Skeletal muscle tissue (tissue), 4 donors: ENCODE measurements around the gene NUMB. TPM values are rescaled to one million over a fixed set of nuclear protein-coding genes. Genes with fewer than 3 reads are reported as not detected.

ENCODE experiments used
- H3K27ac ChIP-seq: one replicate; pipeline ENCODE4 v1.7.0; 2013; ENCODE audit warnings: mild to moderate bottlenecking, low read depth, low read length, inconsistent platforms
- H3K27me3 ChIP-seq, 3 donors: one replicate each; pipeline ENCODE4 v1.7.0; 2013; ENCODE audit warnings: low read length in 3 of 3; ENCODE audit not compliant: control insufficient read depth in 3 of 3, insufficient read depth in 3 of 3
- H3K36me3 ChIP-seq, 3 donors: one replicate each; pipeline ENCODE4 v1.7.0; 2013; ENCODE audit warnings: low read length in 3 of 3; ENCODE audit not compliant: control insufficient read depth in 3 of 3, insufficient read depth in 3 of 3
- H3K4me1 ChIP-seq, 3 donors: one replicate each; pipeline ENCODE4 v1.7.0; 2013; ENCODE audit warnings: low read length in 3 of 3, mild to moderate bottlenecking in 3 of 3; ENCODE audit not compliant: control insufficient read depth in 3 of 3, insufficient read depth in 3 of 3
- H3K4me3 ChIP-seq, 3 donors: one replicate each; pipeline ENCODE4 v1.7.0; 2013; ENCODE audit warnings: low read length in 3 of 3
- H3K9ac ChIP-seq, 3 donors: one replicate each; pipeline ENCODE4 v1.7.0; 2013; ENCODE audit warnings: low read length in 3 of 3, mild to moderate bottlenecking in 3 of 3, moderate library complexity in 2 of 3, low read depth in 1 of 3
- H3K9me3 ChIP-seq, 3 donors: one replicate each; pipeline ENCODE4 v1.7.0; 2013; ENCODE audit warnings: low read length in 3 of 3; ENCODE audit not compliant: control insufficient read depth in 3 of 3
- total RNA-seq: library from RNA; depleted of rRNA; stranded (reverse); fragments of >200 nt; gene quantifications from one replicate; pipeline ENCODE4 v1.2.3, GENCODE V29; 2014
- donor health status: Osteomylitis.

NUMB gene
- total RNA-seq, 1 donor from 2014 or later, result 17.2 TPM

DNA sequence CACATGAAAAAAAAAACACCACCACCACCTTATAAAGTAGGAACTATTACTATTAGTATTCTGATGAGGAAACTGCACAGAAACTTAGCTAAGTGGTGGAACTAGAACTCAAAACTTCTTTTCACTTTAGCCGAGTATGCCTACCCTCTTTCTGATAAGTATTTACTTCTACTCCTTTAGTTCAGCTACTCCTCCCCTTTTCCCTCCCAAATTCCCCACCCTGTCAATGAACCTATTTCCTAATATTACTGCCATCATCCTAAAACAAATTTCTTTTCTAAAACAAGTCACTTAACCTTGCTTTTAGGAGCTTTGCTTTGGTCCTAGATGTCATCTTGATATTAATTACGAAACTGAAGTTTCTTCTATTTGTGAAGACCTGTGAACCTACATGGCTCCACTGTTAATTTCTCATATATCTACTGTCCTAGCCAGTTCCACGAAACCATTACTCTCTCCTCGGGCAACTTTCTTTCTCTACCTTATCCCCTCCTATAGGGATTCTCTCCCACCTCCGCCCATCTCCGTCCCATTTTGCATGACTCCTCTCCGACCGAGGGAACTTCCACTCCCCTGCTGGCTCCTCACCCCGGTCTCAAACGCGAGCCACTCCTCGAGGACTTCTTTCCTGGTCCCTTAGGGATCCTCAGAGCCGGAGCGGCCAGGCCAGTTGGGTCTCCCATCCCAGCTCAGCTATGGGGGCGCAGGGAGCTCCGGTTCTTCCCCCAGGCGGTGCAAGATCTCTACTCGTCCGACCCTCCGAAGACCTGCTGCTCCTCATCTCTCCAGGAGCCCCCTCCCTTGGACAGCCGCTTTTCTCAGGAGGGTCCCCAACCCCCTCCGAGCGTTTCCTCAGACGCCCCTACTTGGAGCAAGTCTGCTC is 1.1 kb downstream of the NUMB start:
- H3K4me3 ChIP-seq, result peak overlapping the region; percentile 83 to 86 (median 84)
- H3K9me3 ChIP-seq, result no peaks in the 10 kb centered on the region
- H3K36me3 ChIP-seq, result no peaks in the 10 kb centered on the region
- H3K27ac ChIP-seq, result peak overlapping the region; percentile 89
- H3K4me1 ChIP-seq, result peaks cover 20 to 32% (median 24%) of the 10 kb centered on the region in 3 donors
- H3K9ac ChIP-seq, result peak overlapping the region; percentile 83 to 93 (median 86)
- no peaks in the 10 kb centered on the region for H3K27me3 ChIP-seq

GRCh38 chr14:73455294-73455693 is 3.1 kb downstream of the NUMB start:
- Histone ChIP-seq H3K4me1 (peaks cover 4 to 14% (median 12%) of the 10 kb centered on the region in 3 donors), H3K4me3 (no peak overlapping the region), H3K27me3 (no peaks in the 10 kb centered on the region), H3K9me3 (no peaks in the 10 kb centered on the region), H3K36me3 (no peaks in the 10 kb centered on the region), H3K9ac (no peak overlapping the region), H3K27ac (no peak overlapping the region)

DNA sequence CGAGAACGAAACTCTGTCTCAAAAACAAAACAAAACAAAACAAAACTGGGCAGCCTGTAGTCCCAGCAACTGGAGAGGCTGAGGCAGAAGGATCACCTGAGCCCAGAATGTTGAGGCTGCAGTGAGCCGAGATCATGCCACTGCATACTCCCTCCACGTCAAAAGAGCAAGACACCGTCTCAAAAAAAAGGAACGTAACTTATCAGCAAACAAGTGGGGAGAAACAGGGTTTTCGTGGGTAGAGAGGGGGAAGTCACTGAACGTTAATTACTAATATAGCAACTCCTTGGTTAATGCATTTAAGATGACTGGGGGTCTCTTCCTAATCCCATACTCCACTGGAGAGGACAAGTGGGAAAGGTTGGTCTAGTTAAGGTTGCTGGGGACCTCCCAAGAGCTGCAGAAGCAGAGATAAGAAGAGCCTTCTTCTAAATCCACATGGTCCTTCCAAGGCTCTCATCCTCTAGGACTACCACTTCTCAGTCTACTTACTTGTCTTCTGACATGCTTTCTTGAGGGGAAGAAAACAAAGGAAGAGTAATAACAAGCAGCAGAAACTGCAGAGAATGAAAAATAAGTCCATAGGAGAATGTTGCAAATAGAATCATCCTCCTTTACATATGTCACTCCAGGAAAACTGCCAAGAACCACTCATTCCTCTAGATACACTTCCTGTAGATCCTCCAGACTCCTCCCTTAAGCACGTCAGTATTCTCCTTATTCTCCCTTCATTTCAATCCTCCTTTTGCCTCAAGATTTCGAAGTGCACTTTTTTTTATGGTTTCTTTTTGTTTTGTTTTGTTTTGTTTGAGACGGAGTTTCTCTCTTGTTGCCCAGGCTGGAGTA is 5.8 kb downstream of the NUMB start:
- Histone ChIP-seq H3K9ac (no peak overlapping the region), H3K36me3 (no peaks in the 10 kb centered on the region), H3K4me1 (peaks cover 4 to 10% (median 9%) of the 10 kb centered on the region in 3 donors), H3K27me3 (no peaks in the 10 kb centered on the region), H3K27ac (no peak overlapping the region), H3K4me3 (no peak overlapping the region), H3K9me3 (no peaks in the 10 kb centered on the region)

DNA sequence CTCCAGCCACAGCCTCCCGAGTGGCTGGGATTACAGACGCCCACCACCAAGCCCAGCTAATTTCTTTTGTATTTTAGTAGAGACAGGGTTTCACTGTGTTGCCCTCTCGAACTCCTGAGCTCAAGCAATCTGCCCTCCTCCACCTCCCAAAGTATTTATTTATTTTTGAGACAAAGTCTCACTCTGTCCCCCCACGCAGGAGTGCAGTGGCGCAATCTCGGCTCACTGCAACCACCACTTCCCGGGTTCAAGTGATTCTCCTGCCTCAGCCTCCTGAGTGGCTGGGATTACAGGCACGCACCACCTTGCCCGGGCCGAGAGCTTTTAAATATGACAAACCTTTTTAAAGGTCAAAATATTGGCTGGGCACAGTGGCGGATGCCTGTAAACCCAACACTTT is 14.6 kb downstream of the NUMB start:
- H3K36me3 ChIP-seq, result peaks cover 0 to 2% (median 0%) of the 10 kb centered on the region in 3 donors
- no peaks in the 10 kb centered on the region for H3K9me3 ChIP-seq
- no peak overlapping the region for H3K9ac ChIP-seq
- H3K27me3 ChIP-seq, result no peaks in the 10 kb centered on the region
- H3K27ac ChIP-seq, result no peak overlapping the region
- H3K4me3 ChIP-seq, result no peak overlapping the region
- H3K4me1 ChIP-seq, result no peaks in the 10 kb centered on the region

DNA sequence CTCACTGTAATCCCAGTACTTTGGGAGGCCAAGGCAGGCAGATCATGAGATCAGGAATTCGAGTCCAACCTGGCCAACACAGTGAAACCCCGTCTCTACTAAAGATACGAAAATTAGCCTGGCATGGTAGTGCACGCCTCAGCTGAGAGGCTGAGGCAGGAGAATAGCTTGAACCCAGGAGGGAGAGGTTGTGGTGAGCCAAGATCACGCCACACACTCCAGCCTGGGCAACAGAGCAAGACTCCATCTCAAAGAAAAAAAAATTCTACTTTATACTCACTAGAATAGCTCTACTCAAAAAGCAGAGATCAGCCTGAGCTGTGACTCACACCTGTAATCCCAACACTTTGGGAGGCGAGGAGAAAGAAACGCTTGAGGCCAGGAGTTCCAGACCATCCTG is 17.1 kb downstream of the NUMB start:
- H3K36me3 ChIP-seq, result peaks cover 0 to 2% (median 0%) of the 10 kb centered on the region in 3 donors

GRCh38 chr14:73438993-73439392 is 19.4 kb downstream of the NUMB start:
- Histone ChIP-seq H3K9ac (no peak overlapping the region), H3K27ac (no peak overlapping the region)

More for the DNA sequence above, 17.1 kb downstream of the NUMB start:
- H3K9me3 ChIP-seq, result no peaks in the 10 kb centered on the region
- no peak overlapping the region for H3K27ac ChIP-seq
- H3K4me3 ChIP-seq, result no peak overlapping the region
- no peaks in the 10 kb centered on the region for H3K4me1 ChIP-seq
- no peaks in the 10 kb centered on the region for H3K27me3 ChIP-seq
- H3K9ac ChIP-seq, result no peak overlapping the region

GRCh38 chr14:73437206-73437605 is 21.1 kb downstream of the NUMB start:
- H3K27ac ChIP-seq, result no peak overlapping the region
- no peaks in the 10 kb centered on the region for H3K27me3 ChIP-seq
- H3K4me3 ChIP-seq, result no peak overlapping the region
- no peaks in the 10 kb centered on the region for H3K36me3 ChIP-seq
- H3K9ac ChIP-seq, result no peak overlapping the region
- no peaks in the 10 kb centered on the region for H3K9me3 ChIP-seq
- no peaks in the 10 kb centered on the region for H3K4me1 ChIP-seq

More at GRCh38 chr14:73438993-73439392, 19.4 kb downstream of the NUMB start:
- peaks cover 0 to 2% (median 0%) of the 10 kb centered on the region in 3 donors for H3K36me3 ChIP-seq
- no peak overlapping the region for H3K4me3 ChIP-seq
- H3K9me3 ChIP-seq, result no peaks in the 10 kb centered on the region
- H3K4me1 ChIP-seq, result no peaks in the 10 kb centered on the region
- no peaks in the 10 kb centered on the region for H3K27me3 ChIP-seq

DNA sequence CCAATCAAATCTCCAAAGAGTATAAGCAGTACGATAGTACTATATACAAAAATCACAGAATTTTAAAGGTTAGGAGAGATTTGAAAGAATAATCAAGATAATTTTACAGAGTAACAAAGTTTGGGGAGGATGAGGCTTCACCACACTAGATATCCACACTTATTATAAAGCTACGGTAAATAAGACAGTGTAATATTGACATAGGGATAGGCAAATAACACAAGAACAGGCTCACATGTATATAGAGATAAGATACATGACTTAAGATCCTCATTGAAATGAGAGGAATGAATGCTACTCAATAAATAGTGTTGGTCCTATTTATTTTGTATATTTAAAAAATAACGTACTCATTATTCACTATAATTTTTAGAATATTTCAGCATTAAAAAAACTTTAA is 26.2 kb downstream of the NUMB start:
- H3K4me3 ChIP-seq, result no peak overlapping the region
- H3K27ac ChIP-seq, result no peak overlapping the region
- no peaks in the 10 kb centered on the region for H3K27me3 ChIP-seq
- H3K9me3 ChIP-seq, result no peaks in the 10 kb centered on the region
- no peak overlapping the region for H3K9ac ChIP-seq
- H3K36me3 ChIP-seq, result peaks cover 0 to 2% (median 0%) of the 10 kb centered on the region in 3 donors
- peaks cover 0 to 3% (median 0%) of the 10 kb centered on the region in 3 donors for H3K4me1 ChIP-seq

DNA sequence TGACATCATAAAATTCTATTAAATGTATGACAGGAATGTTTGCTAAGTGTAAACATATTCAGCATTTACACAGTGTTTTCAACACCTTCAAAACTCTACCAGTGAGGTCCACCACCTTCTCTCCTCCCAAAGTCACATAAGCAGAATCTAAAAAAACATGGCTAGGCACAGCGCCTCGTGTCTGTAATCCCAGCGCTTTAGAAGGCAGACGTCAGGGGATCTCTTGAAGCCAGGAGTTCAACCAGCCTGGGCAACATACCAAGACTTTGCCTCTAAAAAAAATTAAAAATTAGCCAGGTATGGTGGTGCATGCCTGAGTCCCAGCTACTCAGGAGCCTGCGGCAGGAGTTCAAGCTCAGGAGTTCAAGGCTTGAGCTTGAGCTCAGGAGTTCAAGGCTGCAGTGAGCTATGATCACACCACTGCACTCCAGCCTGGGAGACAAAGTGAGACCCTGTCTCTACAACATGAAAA is 30.0 kb downstream of the NUMB start:
- Histone ChIP-seq H3K4me1 (peaks cover 0 to 3% (median 2%) of the 10 kb centered on the region in 3 donors), H3K27me3 (no peaks in the 10 kb centered on the region), H3K36me3 (peaks cover 0 to 2% (median 0%) of the 10 kb centered on the region in 3 donors), H3K27ac (peak overlapping the region; percentile 30), H3K9me3 (no peaks in the 10 kb centered on the region), H3K9ac (no peak overlapping the region), H3K4me3 (no peak overlapping the region)
